Measurements from ENCODE around the gene PLD5.

Gene PLD5

DNA sequence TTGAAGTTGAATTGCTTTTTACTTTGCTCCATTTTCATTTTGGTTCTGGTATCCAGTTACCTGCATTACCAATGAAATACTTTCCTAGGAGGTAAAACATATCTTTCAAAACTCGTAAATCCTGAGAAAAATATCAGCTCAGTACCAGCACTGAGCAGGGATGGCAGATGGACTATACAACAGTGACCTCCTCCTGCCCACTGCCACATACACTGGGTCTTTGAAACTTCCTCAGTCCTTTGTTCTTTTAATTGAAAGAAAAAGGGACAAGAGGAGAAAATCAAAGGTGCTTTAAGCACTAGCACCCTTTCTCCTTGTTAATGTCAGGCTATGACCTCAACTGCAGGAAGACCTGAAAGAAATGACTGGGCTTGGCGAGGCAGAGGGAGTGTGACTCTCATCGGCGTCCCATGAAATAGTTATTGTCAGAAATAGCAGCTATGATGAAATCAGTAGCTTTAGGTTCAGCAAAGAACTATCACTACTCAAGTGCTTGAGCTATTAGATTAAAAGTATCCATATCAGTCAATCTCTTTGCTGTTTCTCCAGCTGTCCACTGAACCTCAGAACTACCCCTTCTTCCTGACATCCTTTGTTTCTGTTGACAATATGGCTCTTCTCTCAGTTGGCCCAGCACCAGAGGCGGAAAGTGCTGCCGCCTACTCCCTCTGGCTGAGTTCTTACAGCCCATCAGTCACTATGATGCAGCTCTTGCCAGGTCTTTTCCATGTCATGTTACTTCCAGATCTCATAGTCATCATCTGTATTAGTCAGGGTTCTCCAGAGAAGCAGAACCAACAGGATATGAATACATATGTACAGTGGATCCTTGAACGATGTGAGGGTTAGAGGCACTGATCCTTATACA is 318.6 kb downstream of the PLD5 start:
- TF ChIP-seq, protein P1, sequence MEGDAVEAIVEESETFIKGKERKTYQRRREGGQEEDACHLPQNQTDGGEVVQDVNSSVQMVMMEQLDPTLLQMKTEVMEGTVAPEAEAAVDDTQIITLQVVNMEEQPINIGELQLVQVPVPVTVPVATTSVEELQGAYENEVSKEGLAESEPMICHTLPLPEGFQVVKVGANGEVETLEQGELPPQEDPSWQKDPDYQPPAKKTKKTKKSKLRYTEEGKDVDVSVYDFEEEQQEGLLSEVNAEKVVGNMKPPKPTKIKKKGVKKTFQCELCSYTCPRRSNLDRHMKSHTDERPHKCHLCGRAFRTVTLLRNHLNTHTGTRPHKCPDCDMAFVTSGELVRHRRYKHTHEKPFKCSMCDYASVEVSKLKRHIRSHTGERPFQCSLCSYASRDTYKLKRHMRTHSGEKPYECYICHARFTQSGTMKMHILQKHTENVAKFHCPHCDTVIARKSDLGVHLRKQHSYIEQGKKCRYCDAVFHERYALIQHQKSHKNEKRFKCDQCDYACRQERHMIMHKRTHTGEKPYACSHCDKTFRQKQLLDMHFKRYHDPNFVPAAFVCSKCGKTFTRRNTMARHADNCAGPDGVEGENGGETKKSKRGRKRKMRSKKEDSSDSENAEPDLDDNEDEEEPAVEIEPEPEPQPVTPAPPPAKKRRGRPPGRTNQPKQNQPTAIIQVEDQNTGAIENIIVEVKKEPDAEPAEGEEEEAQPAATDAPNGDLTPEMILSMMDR (conservative IDR thresholded peaks at IDR 0.05; ENCODE audit: low read depth, low read length), result no peak
- Histone ChIP-seq H2AFZ (ENCODE audit: low read depth) (no peak overlapping the region), H3K4me3 (IDR thresholded peaks at IDR 0.05; ENCODE audit: insufficient read depth, low read depth, low read length) (no peak overlapping the region), H3K4me2 (no peak overlapping the region), H3K27me3 (ENCODE audit: insufficient read depth, low read depth) (no peaks in the 10 kb centered on the region), H3K9ac (no peak overlapping the region), H3K79me2 (ENCODE audit: insufficient read depth, low read depth) (no peaks in the 10 kb centered on the region), H3K36me3 (ENCODE audit: insufficient read depth) (no peaks in the 10 kb centered on the region), H3K4me1 (ENCODE audit: low read depth, poor library complexity, severe bottlenecking) (no peaks in the 10 kb centered on the region), H3K27ac (no peak overlapping the region), H4K20me1 (ENCODE audit: insufficient read depth) (no peaks in the 10 kb centered on the region)

DNA sequence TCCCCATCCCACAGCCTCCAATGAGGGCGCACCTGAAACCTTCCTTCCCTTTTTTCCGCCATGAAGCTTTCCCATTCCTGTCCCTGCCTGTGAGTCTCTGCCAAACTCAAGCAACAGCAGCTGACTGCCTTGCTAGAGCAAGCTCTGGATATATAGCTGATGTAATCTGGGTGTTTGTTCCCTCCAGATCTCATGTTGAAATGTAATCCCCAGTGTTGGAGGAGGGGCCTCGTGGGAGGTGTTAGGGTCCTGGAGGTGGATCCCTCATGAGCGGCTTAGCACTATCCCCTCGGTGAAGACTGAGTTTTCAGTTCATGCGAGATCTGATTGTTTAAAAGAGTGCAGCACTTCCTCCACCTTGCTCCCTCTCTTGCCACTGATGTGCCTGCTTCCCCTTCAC is 321.2 kb downstream of the PLD5 start:
- no peaks in the 10 kb centered on the region for H3K27me3 ChIP-seq (ENCODE audit: insufficient read depth, low read depth)
- H3K79me2 ChIP-seq (ENCODE audit: insufficient read depth, low read depth), result no peaks in the 10 kb centered on the region
- H3K27ac ChIP-seq, result no peak overlapping the region

DNA sequence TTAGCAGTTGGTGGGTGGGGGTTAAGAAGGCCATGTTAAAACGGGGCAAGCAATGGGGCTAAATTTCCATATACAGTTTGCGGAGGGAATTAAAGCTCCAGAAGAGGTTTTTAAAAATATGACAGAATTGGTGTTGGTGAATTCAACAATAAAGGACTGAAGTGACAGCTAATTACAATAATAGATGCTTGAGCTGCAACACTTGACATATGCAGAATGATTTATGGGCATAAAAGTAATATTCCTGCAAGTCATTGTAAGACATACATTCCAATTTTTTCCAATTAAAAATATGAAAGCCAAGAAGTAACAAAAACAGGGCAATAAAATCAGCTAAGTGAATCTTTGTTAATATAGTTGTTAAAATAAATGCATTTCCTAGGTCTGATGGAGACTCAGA is 323.4 kb downstream of the PLD5 start:
- Histone ChIP-seq H3K4me1 (ENCODE audit: low read depth, poor library complexity, severe bottlenecking) (no peaks in the 10 kb centered on the region), H3K27me3 (ENCODE audit: insufficient read depth, low read depth) (no peaks in the 10 kb centered on the region), H3K27ac (no peak overlapping the region), H3K79me2 (ENCODE audit: insufficient read depth, low read depth) (no peaks in the 10 kb centered on the region), H3K9ac (no peak overlapping the region), H2AFZ (ENCODE audit: low read depth) (no peak overlapping the region), H4K20me1 (ENCODE audit: insufficient read depth) (no peaks in the 10 kb centered on the region), H3K4me3 (IDR thresholded peaks at IDR 0.05; ENCODE audit: insufficient read depth, low read depth, low read length) (no peak overlapping the region), H3K4me2 (no peak overlapping the region), H3K36me3 (ENCODE audit: insufficient read depth) (no peaks in the 10 kb centered on the region)
- TF ChIP-seq, protein P1 (conservative IDR thresholded peaks at IDR 0.05; ENCODE audit: low read depth, low read length), result no peak

More for the DNA sequence above, 321.2 kb downstream of the PLD5 start:
- H3K4me1 ChIP-seq (ENCODE audit: low read depth, poor library complexity, severe bottlenecking), result no peaks in the 10 kb centered on the region
- H4K20me1 ChIP-seq (ENCODE audit: insufficient read depth), result no peaks in the 10 kb centered on the region
- H3K4me2 ChIP-seq, result no peak overlapping the region
- H3K9ac ChIP-seq, result no peak overlapping the region
- no peak overlapping the region for H3K4me3 ChIP-seq (IDR thresholded peaks at IDR 0.05; ENCODE audit: insufficient read depth, low read depth, low read length)
- H3K36me3 ChIP-seq (ENCODE audit: insufficient read depth), result no peaks in the 10 kb centered on the region
- H2AFZ ChIP-seq (ENCODE audit: low read depth), result no peak overlapping the region
- TF ChIP-seq, protein P1 (conservative IDR thresholded peaks at IDR 0.05; ENCODE audit: low read depth, low read length), result no peak

DNA sequence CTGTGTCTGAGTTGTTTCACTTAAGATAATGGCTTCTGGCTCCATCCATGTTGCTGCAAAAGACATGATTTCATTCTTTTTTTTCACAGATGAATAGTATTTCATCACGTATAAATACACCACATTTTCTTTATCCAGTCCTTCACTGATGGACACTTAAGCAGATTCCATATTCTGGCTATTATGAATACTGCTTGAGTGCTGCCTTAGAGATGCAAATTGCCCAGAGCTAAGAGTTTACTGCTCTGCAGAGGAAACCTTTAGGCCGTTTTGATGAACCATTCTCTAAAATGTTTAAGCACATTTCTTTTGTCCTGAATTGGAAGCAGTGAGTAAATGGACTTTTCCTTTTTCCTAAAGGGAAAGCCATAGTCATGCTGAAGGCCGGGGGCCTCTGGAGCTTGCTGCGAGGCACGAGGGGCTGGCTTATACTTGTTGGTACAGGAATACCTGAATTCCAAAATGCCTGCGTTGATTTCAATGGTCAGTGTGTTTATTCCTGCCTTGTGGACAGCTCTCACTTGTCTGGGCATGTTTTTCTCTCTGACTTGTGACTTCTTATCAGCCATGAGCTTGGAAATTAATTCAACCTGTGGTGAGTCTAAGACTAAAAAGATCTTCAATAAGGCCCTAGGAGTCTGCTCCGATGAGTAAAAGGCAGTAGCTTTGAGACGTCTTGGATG is 324.6 kb downstream of the PLD5 start:
- no peaks in the 10 kb centered on the region for H3K27me3 ChIP-seq (ENCODE audit: insufficient read depth, low read depth)
- no peak overlapping the region for H3K4me2 ChIP-seq
- no peak overlapping the region for H3K9ac ChIP-seq
- H3K27ac ChIP-seq, result no peak overlapping the region
- H3K36me3 ChIP-seq (ENCODE audit: insufficient read depth), result no peaks in the 10 kb centered on the region
- no peaks in the 10 kb centered on the region for H3K4me1 ChIP-seq (ENCODE audit: low read depth, poor library complexity, severe bottlenecking)
- TF ChIP-seq, protein P1 (conservative IDR thresholded peaks at IDR 0.05; ENCODE audit: low read depth, low read length), result no peak
- H3K79me2 ChIP-seq (ENCODE audit: insufficient read depth, low read depth), result no peaks in the 10 kb centered on the region
- H4K20me1 ChIP-seq (ENCODE audit: insufficient read depth), result no peaks in the 10 kb centered on the region
- no peak overlapping the region for H3K4me3 ChIP-seq (IDR thresholded peaks at IDR 0.05; ENCODE audit: insufficient read depth, low read depth, low read length)
- H2AFZ ChIP-seq (ENCODE audit: low read depth), result no peak overlapping the region

Measured in KMS-11 (cell line).